K562 (cell line): ENCODE data around the gene MYRIP. TPM values are rescaled to one million over a fixed set of nuclear protein-coding genes. Genes with fewer than 3 reads are reported as not detected.

Source experiments
- ATAC-seq: fragments of 200-7000 bp; cut with Tn5 transposase; 3 replicates; pipeline ENCODE4 v1.9.1; 2020; ENCODE audit warnings: moderate library complexity
- BruUV-seq: library from RNA; stranded (reverse); fragments of 400-500 nt; replicated peaks from 2 replicates; lab custom pipeline; 2021; lab: Mats Ljungman, UMichigan
- CTCF ChIA-PET: fragments of 300-600 bp; formaldehyde crosslinking; extraction: SDS; loops from one replicate; lab custom pipeline; 2021; ENCODE audit warnings: low intra/inter-chr PET ratio; lab: Yijun Ruan, JAX
- POLR2A ChIA-PET: fragments of 300-600, 350-650 bp; sonication (Branson Sonifier 250); formaldehyde crosslinking; extraction: SDS; loops from one replicate; lab custom pipeline; 2021; ENCODE audit warnings: antibody characterized with exemption, inconsistent platforms; lab: Yijun Ruan, JAX
- DNase-seq, 4 experiments: peaks; one replicate each; pipeline versions ENCODE4 v3.0.0 to v3.0.0-alpha.2; 2011 to 2018; ENCODE audit warnings: low spot score in 3 of 4, mixed read lengths in 3 of 4; ENCODE audit errors: extremely low read depth in 1 of 4
- FAIRE-seq: peaks from 2 replicates; lab custom pipeline; 2011; peaks lifted over from hg19 to GRCh38; lab: Jason Lieb, UNC
- H2AFZ ChIP-seq: 2 replicates; pipeline ENCODE4 v1.6.0; 2011; ENCODE audit warnings: low read depth, low read length, control low read depth, inconsistent platforms
- H3K27ac ChIP-seq: fragments of 200-600 bp; 3 replicates; pipeline ENCODE4 v1.8.0; 2011; ENCODE audit warnings: low read depth, mild to moderate bottlenecking, control low read depth, inconsistent platforms, low read length, moderate library complexity, mixed read lengths; ENCODE audit errors: extremely low read depth
- H3K27me3 ChIP-seq, 2 experiments: fragments of 300-600 bp in 1 of 2; 2 replicates in 1 of 2; 3 replicates in 1 of 2; pipeline versions ENCODE4 v1.6.0 to v1.8.0; 2011; ENCODE audit warnings: inconsistent platforms in 2 of 2, low read length in 2 of 2, mild to moderate bottlenecking in 1 of 2, mixed read lengths in 1 of 2, moderate library complexity in 1 of 2; ENCODE audit not compliant: control insufficient read depth in 2 of 2, insufficient read depth in 2 of 2
- H3K36me3 ChIP-seq: fragments of 300-600 bp; 3 replicates; pipeline ENCODE4 v1.8.0; 2011; ENCODE audit warnings: mild to moderate bottlenecking, low read length, inconsistent platforms; ENCODE audit not compliant: control insufficient read depth, insufficient read depth
- H3K4me1 ChIP-seq, 2 experiments: fragments of 200-600 bp in 1 of 2; replicated peaks in 1 of 2; 2 replicates in 1 of 2; 3 replicates in 1 of 2; pipeline versions ENCODE4 v1.5.1 to v1.8.0; 2011; ENCODE audit warnings: inconsistent platforms in 2 of 2, low read length in 2 of 2, mild to moderate bottlenecking in 1 of 2, mixed read lengths in 1 of 2, moderate library complexity in 1 of 2; ENCODE audit not compliant: control insufficient read depth in 2 of 2, insufficient read depth in 2 of 2
- H3K4me2 ChIP-seq: 2 replicates; pipeline ENCODE4 v1.6.1; 2011; ENCODE audit warnings: low read length, control low read depth, inconsistent platforms, mixed read lengths; ENCODE audit not compliant: insufficient read depth
- H3K4me3 ChIP-seq: fragments of 200-600 bp; sonication (generic), shearing (Covaris generic); 2 replicates; pipeline ENCODE4 v1.5.1; 2016; ENCODE audit warnings: control low read depth, inconsistent platforms
- H3K79me2 ChIP-seq: fragments of 200-600 bp; 3 replicates; pipeline ENCODE4 v1.8.0; 2011; ENCODE audit warnings: low read length, inconsistent platforms; ENCODE audit not compliant: control insufficient read depth, insufficient read depth
- H3K9ac ChIP-seq, 2 experiments: 2 replicates each; pipeline versions ENCODE4 v1.6.0 to v1.6.1; 2011; ENCODE audit warnings: low read depth in 2 of 2, low read length in 2 of 2, control low read depth in 1 of 2, inconsistent platforms in 1 of 2, mild to moderate bottlenecking in 1 of 2, mixed read lengths in 1 of 2; ENCODE audit not compliant: insufficient read depth in 1 of 2
- H3K9me1 ChIP-seq: one replicate; pipeline ENCODE4 v1.6.0; 2011; ENCODE audit warnings: inconsistent platforms, mild to moderate bottlenecking, low read length, moderate library complexity; ENCODE audit not compliant: control insufficient read depth, insufficient read depth
- H3K9me3 ChIP-seq: replicated peaks from 2 replicates; pipeline ENCODE4 v1.5.1; 2011; ENCODE audit warnings: low read depth, low read length, inconsistent platforms; ENCODE audit not compliant: control insufficient read depth, insufficient read depth
- H4K20me1 ChIP-seq: replicated peaks from 2 replicates; pipeline ENCODE4 v1.6.1; 2011; ENCODE audit warnings: low read length, inconsistent platforms, mixed read lengths; ENCODE audit not compliant: control insufficient read depth, insufficient read depth
- CBFA2T2 ChIP-seq: fragments of 450-650 bp; conservative IDR thresholded peaks from 2 replicates; pipeline ENCODE4 v1.6.1; 2017; ENCODE audit warnings: mild to moderate bottlenecking
- DDX20 ChIP-seq: fragments of 450-650 bp; IDR thresholded peaks from 2 replicates; pipeline ENCODE4 v1.6.1; 2016; ENCODE audit warnings: missing genetic modification characterization, low read depth, mild to moderate bottlenecking, missing compliant biosample characterization, moderate library complexity
- FOXA1 ChIP-seq: fragments of 450-650 bp; IDR thresholded peaks from 2 replicates; pipeline ENCODE4 v1.6.1; 2016; ENCODE audit warnings: mild to moderate bottlenecking, borderline replicate concordance
- JUNB ChIP-seq: fragments of 450-650 bp; formaldehyde crosslinking; conservative IDR thresholded peaks from 2 replicates; pipeline ENCODE4 v1.4.0; 2020; ENCODE audit warnings: mild to moderate bottlenecking
- POLR2A ChIP-seq: fragments of 450-650 bp; conservative IDR thresholded peaks from 2 replicates; pipeline ENCODE4 v1.6.1; 2016
- SMAD2 ChIP-seq: fragments of 150-350 bp; IDR thresholded peaks from 2 replicates; pipeline ENCODE4 v1.6.1; 2014; ENCODE audit warnings: low read depth, mild to moderate bottlenecking, low read length
- SMARCA4 ChIP-seq: fragments of 450-650 bp; IDR thresholded peaks from 2 replicates; pipeline ENCODE4 v1.6.1; 2016
- SRSF9 ChIP-seq: fragments of 200-400 bp; formaldehyde crosslinking; IDR thresholded peaks from 2 replicates; pipeline ENCODE4 v1.6.1; 2017; ENCODE audit warnings: low read depth, low read length, borderline replicate concordance
- STAG1 ChIP-seq: sonication (generic); formaldehyde crosslinking; IDR thresholded peaks from 2 replicates; pipeline ENCODE4 v1.5.0; 2020; ENCODE audit warnings: missing genetic modification reagents, borderline replicate concordance
- ZFPM2 ChIP-seq: fragments of 250-450 bp; sonication (Bioruptor Pico); IDR thresholded peaks from 2 replicates; pipeline ENCODE4 v1.5.1; 2022; ENCODE audit warnings: mild to moderate bottlenecking
- ZNF696 ChIP-seq: fragments of 250-450 bp; sonication (Bioruptor Pico); conservative IDR thresholded peaks from 2 replicates; pipeline ENCODE4 v1.4.0; 2020; ENCODE audit warnings: mild to moderate bottlenecking, moderate library complexity
- ZSCAN32 ChIP-seq: fragments of 450-650 bp; formaldehyde crosslinking; IDR thresholded peaks from 2 replicates; pipeline ENCODE4 v1.4.0; 2020; ENCODE audit warnings: mild to moderate bottlenecking, moderate library complexity
- WGBS: fragments of 100-300 bp; shearing (Covaris generic); methylation state at CpG from one replicate; pipeline ENCODE4 v1.1.6; 2016; ENCODE audit warnings: low coverage, mixed read lengths; ENCODE audit not compliant: insufficient coverage; ENCODE audit errors: missing lambda C conversion rate; 5-methylcytosine and 5-hydroxymethylcytosine counted together
- in situ Hi-C: fragments of 300-500 bp; cut with MboI; formaldehyde crosslinking; loops from 4 replicates; pipeline ENCODE4 v1.15.0; 2018; ENCODE audit warnings: inconsistent platforms, mixed read lengths
- intact Hi-C: fragments of 100-400 bp; cut with micrococcal nuclease; formaldehyde crosslinking; loops from 2 replicates; pipeline ENCODE4 v1.14.2; 2022
- polyA plus RNA-seq, 8 experiments: library from polyadenylated mRNA; depleted of rRNA in 4 of 8; stranded (reverse) in 5 of 8; unstranded in 3 of 8; fragments of >200 nt; fragmentation: Nextera tagmentation in 2 of 8; fragmentation: Illumina TruSeq in 1 of 8; extraction: Ambion mirVana in 2 of 8; extraction: Trizol in 1 of 8; gene quantifications; 2 replicates each; pipeline versions ENCODE4 v1.2.1 to v1.2.3, GENCODE V29; 2011 to 2014; ENCODE audit warnings: inconsistent platforms in 1 of 8, missing spikeins in 1 of 8
- total RNA-seq, 7 experiments: library from RNA; depleted of rRNA in 6 of 7; stranded (reverse); fragments of >200 nt in 6 of 7; fragmentation: Illumina TruSeq in 2 of 7; extraction: Trizol in 2 of 7; gene quantifications; 2 replicates each; pipeline versions ENCODE4 v1.2.1 to v1.2.3, GENCODE V29; 2011 to 2021; ENCODE audit warnings: low replicate concordance in 1 of 7
- TF ChIP-seq, protein P1 (sequence below): fragments of 200-600 bp; sonication (generic); IDR thresholded peaks from one replicate; pipeline ENCODE4 v1.6.1; 2012; ENCODE audit warnings: mild to moderate bottlenecking, low read depth, low read length, inconsistent platforms

MYRIP gene
- total and polyA plus RNA-seq, 9 of the 15 experiments (the other 6 are each of a cell fraction or from before 2014, with no cell fraction given), result 0.03 to 0.12 TPM; not detected in 7

GRCh38 chr3:39892068-39892467, 82.7 kb downstream of the MYRIP start:
- Histone ChIP-seq H3K9me1 (no peaks in the 10 kb centered on the region), H3K4me3 (no peak overlapping the region), H3K4me2 (no peak overlapping the region), H3K27ac (no peak overlapping the region), H3K79me2 (no peaks in the 10 kb centered on the region), H3K9me3 (no peaks in the 10 kb centered on the region), H4K20me1 (no peaks in the 10 kb centered on the region), H2AFZ (no peak overlapping the region)
- 0% methylated on average over 1 of the region's 1 CpG for WGBS
- in situ Hi-C loops, result no loop called here
- no peak for FAIRE-seq
- ATAC-seq, result no peak
- TF ChIP-seq CBFA2T2 (no peak), POLR2A (no peak), JUNB (no peak), ZFPM2 (no peak), FOXA1 (no peak), SRSF9 (no peak), STAG1 (CRISPR knock-in tag) (no peak), ZNF696 (CRISPR knock-in tag) (no peak), SMARCA4 (no peak), ZSCAN32 (CRISPR knock-in tag) (no peak), DDX20 (tag) (no peak), SMAD2 (no peak)
- TF ChIP-seq, protein P1, sequence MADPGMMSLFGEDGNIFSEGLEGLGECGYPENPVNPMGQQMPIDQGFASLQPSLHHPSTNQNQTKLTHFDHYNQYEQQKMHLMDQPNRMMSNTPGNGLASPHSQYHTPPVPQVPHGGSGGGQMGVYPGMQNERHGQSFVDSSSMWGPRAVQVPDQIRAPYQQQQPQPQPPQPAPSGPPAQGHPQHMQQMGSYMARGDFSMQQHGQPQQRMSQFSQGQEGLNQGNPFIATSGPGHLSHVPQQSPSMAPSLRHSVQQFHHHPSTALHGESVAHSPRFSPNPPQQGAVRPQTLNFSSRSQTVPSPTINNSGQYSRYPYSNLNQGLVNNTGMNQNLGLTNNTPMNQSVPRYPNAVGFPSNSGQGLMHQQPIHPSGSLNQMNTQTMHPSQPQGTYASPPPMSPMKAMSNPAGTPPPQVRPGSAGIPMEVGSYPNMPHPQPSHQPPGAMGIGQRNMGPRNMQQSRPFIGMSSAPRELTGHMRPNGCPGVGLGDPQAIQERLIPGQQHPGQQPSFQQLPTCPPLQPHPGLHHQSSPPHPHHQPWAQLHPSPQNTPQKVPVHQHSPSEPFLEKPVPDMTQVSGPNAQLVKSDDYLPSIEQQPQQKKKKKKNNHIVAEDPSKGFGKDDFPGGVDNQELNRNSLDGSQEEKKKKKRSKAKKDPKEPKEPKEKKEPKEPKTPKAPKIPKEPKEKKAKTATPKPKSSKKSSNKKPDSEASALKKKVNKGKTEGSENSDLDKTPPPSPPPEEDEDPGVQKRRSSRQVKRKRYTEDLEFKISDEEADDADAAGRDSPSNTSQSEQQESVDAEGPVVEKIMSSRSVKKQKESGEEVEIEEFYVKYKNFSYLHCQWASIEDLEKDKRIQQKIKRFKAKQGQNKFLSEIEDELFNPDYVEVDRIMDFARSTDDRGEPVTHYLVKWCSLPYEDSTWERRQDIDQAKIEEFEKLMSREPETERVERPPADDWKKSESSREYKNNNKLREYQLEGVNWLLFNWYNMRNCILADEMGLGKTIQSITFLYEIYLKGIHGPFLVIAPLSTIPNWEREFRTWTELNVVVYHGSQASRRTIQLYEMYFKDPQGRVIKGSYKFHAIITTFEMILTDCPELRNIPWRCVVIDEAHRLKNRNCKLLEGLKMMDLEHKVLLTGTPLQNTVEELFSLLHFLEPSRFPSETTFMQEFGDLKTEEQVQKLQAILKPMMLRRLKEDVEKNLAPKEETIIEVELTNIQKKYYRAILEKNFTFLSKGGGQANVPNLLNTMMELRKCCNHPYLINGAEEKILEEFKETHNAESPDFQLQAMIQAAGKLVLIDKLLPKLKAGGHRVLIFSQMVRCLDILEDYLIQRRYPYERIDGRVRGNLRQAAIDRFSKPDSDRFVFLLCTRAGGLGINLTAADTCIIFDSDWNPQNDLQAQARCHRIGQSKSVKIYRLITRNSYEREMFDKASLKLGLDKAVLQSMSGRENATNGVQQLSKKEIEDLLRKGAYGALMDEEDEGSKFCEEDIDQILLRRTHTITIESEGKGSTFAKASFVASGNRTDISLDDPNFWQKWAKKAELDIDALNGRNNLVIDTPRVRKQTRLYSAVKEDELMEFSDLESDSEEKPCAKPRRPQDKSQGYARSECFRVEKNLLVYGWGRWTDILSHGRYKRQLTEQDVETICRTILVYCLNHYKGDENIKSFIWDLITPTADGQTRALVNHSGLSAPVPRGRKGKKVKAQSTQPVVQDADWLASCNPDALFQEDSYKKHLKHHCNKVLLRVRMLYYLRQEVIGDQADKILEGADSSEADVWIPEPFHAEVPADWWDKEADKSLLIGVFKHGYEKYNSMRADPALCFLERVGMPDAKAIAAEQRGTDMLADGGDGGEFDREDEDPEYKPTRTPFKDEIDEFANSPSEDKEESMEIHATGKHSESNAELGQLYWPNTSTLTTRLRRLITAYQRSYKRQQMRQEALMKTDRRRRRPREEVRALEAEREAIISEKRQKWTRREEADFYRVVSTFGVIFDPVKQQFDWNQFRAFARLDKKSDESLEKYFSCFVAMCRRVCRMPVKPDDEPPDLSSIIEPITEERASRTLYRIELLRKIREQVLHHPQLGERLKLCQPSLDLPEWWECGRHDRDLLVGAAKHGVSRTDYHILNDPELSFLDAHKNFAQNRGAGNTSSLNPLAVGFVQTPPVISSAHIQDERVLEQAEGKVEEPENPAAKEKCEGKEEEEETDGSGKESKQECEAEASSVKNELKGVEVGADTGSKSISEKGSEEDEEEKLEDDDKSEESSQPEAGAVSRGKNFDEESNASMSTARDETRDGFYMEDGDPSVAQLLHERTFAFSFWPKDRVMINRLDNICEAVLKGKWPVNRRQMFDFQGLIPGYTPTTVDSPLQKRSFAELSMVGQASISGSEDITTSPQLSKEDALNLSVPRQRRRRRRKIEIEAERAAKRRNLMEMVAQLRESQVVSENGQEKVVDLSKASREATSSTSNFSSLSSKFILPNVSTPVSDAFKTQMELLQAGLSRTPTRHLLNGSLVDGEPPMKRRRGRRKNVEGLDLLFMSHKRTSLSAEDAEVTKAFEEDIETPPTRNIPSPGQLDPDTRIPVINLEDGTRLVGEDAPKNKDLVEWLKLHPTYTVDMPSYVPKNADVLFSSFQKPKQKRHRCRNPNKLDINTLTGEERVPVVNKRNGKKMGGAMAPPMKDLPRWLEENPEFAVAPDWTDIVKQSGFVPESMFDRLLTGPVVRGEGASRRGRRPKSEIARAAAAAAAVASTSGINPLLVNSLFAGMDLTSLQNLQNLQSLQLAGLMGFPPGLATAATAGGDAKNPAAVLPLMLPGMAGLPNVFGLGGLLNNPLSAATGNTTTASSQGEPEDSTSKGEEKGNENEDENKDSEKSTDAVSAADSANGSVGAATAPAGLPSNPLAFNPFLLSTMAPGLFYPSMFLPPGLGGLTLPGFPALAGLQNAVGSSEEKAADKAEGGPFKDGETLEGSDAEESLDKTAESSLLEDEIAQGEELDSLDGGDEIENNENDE, result no peak
- TF ChIP-seq, all 486 proteins: peak for 0
- H3K9ac ChIP-seq, result no peak overlapping the region
- ChIA-PET POLR2A (no interaction called here), CTCF (no interaction called here)
- intact Hi-C loops, result no loop called here
- H3K4me1 ChIP-seq, result no peaks in the 10 kb centered on the region
- DNase-seq, result no peak
- no peaks in the 10 kb centered on the region for H3K27me3 ChIP-seq
- BruUV-seq, result no TSS peak
- H3K36me3 ChIP-seq, result no peaks in the 10 kb centered on the region
